ENCODE data around the gene LURAP1L. TPM values are rescaled to one million over a fixed set of nuclear protein-coding genes. Genes with fewer than 3 reads are reported as not detected.

The LURAP1L gene
- total and polyA plus RNA-seq, 3 donors from 2014 or later = 0.31 to 3.0 (median 0.74) TPM

GRCh38 chr9:12822111-12822510 is 47.3 kb downstream of the LURAP1L start:
- intact Hi-C loops (cut with DNase I; ENCODE audit: low total_unique reads) = no loop called here
- no peak for DNase-seq
- H3K4me3 ChIP-seq = no peak overlapping the region
- no peak overlapping the region for H3K27ac ChIP-seq
- no peaks in the 10 kb centered on the region for H3K9me3 ChIP-seq
- H3K27me3 ChIP-seq = no peaks in the 10 kb centered on the region
- H3K4me1 ChIP-seq = no peaks in the 10 kb centered on the region
- TF ChIP-seq POLR2A (IDR thresholded peaks at IDR 0.05) (no peak), CTCF (IDR thresholded peaks at IDR 0.05) (no peak)
- no peaks in the 10 kb centered on the region for H3K36me3 ChIP-seq (ENCODE audit: low read depth, missing control alignments)
- WGBS, 2 donors = 82 to 91% methylated on average over 2 of the region's 2 CpGs

- Histone ChIP-seq H3K36me3 (ENCODE audit: low read depth, missing control alignments) (no peaks in the 10 kb centered on the region), H3K4me1 (no peaks in the 10 kb centered on the region), H3K9me3 (no peaks in the 10 kb centered on the region), H3K4me3 (no peak overlapping the region), H3K27ac (no peak overlapping the region), H3K27me3 (no peaks in the 10 kb centered on the region)
- 58 to 80% methylated on average over 3 of the region's 3 CpGs for WGBS, 2 donors
- no peak for TF ChIP-seq POLR2A (IDR thresholded peaks at IDR 0.05)
- no peak for TF ChIP-seq CTCF (IDR thresholded peaks at IDR 0.05)
- intact Hi-C loops (cut with DNase I; ENCODE audit: low total_unique reads) = no loop called here
- DNase-seq = no peak
Observed at GRCh38 chr9:12826924-12827565, 52.2 kb downstream of the LURAP1L start.

GRCh38 chr9:12833701-12834100 is 58.9 kb downstream of the LURAP1L start:
- intact Hi-C loops (cut with DNase I; ENCODE audit: low total_unique reads) = no loop called here
- Histone ChIP-seq H3K27ac (no peak overlapping the region), H3K4me1 (no peaks in the 10 kb centered on the region), H3K36me3 (ENCODE audit: low read depth, missing control alignments) (no peaks in the 10 kb centered on the region), H3K9me3 (no peaks in the 10 kb centered on the region), H3K4me3 (no peak overlapping the region), H3K27me3 (no peaks in the 10 kb centered on the region)
- DNase-seq = no peak
- WGBS, 2 donors = 89 to 90% methylated on average over 1 of the region's 1 CpG
- no peak for TF ChIP-seq CTCF (IDR thresholded peaks at IDR 0.05)
- no peak for TF ChIP-seq POLR2A (IDR thresholded peaks at IDR 0.05)

GRCh38 chr9:12838546-12838945 is 63.7 kb downstream of the LURAP1L start:
- intact Hi-C loops (cut with DNase I; ENCODE audit: low total_unique reads) = no loop called here
- H3K27ac ChIP-seq = no peak overlapping the region
- no peaks in the 10 kb centered on the region for H3K36me3 ChIP-seq (ENCODE audit: low read depth, missing control alignments)
- H3K27me3 ChIP-seq = no peaks in the 10 kb centered on the region
- H3K9me3 ChIP-seq = no peaks in the 10 kb centered on the region
- no peak for DNase-seq
- H3K4me1 ChIP-seq = no peaks in the 10 kb centered on the region
- TF ChIP-seq POLR2A (IDR thresholded peaks at IDR 0.05) (no peak), CTCF (IDR thresholded peaks at IDR 0.05) (no peak)
- H3K4me3 ChIP-seq = no peak overlapping the region

GRCh38 chr9:12843735-12844134 is 68.9 kb downstream of the LURAP1L start:
- Histone ChIP-seq H3K4me1 (no peaks in the 10 kb centered on the region), H3K27ac (no peak overlapping the region), H3K27me3 (no peaks in the 10 kb centered on the region), H3K4me3 (no peak overlapping the region), H3K36me3 (ENCODE audit: low read depth, missing control alignments) (no peaks in the 10 kb centered on the region), H3K9me3 (no peaks in the 10 kb centered on the region)
- no peak for DNase-seq
- intact Hi-C loops (cut with DNase I; ENCODE audit: low total_unique reads) = no loop called here
- WGBS, 2 donors = 83 to 90% methylated on average over 4 of the region's 4 CpGs
- TF ChIP-seq POLR2A (IDR thresholded peaks at IDR 0.05) (no peak), CTCF (IDR thresholded peaks at IDR 0.05) (no peak)
